Measurements from ENCODE around the gene NPB.

NPB gene

DNA sequence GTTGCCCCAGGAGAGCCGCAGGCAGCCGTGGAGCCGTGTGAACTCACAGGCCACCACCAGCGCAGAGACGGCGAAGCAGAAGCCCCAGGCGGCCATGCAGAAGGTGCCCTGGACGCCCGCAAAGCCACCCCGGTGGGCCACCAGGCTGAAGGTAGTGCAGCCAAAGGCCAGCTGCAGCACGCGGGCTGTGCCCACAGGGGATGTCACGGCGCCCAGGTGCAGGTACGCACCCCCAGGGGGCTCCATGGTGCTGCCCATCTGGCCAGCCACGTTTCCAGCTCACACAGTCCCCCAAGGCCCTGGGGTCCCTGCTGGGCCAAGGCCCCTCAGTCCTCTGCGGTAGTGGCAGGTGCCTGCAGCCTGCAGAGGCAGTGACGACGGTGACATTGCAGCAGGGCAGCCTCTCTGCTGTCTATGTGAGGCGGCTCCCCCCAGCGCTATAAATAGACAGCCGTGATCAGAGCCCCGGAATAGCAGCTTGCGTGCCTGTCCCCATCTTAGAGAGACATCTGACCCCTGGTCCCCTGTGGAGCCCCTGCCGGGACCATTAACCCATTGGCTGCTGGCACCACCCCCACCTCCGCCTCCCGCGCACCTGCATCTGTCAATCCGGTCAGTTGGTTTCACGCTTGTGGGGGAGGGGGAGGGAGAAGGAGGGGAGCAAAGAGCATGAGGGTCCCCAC lies 39.6 kb downstream of the NPB start:
- no peak for DNase-seq (ENCODE audit: low read depth)

DNA sequence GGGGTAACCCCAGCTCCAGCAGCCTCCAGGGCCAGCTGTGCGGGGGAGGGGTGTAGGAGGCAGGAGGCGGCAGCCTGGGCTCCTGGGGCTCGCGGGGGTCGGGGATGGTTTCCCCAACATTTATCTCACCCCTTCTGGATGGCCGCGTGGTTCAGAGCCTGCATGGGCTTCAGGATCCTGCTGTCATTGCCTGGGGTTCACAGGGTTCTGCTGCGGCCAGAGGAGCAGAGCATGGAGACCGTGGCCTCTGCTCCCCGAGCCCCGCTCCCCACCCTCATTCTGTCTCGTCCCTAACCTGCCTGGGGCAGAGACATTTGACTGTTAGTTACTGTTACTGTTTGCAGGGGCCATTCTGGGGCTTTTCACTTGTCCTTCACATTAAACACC lies 40.1 kb downstream of the NPB start:
- DNase-seq (ENCODE audit: low read depth) = no peak

- DNase-seq (ENCODE audit: low read depth) = no peak
Measured at GRCh38 chr17:81944858-81945257, 42.8 kb downstream of the NPB start.

DNA sequence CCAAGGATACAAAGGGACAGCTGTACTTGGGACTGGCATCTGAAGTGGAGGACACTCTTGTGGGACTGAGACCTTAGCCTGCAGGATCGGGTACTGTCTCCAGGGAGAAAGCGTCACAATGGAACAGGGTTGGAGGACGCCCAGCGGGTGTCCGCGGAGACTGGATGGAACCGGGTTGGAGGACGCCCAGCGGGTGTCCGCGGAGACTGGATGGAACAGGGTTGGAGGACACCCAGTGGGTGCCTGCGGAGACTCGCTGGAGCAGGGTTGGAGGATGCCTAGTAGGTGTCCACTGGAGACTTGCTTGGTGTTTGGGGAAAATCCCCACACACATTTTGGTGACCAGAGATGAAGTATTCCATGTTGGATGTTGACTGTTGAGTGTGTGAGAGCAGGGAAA lies 45.2 kb downstream of the NPB start, which contains the start of gene MYADML2:
MYADML2 (minus strand) TSS at position 45 of the 400 bp plus-strand sequence. CDS start 5,492 bp downstream, outside the sequence.
- no peak for DNase-seq (ENCODE audit: low read depth)

- no peak for DNase-seq (ENCODE audit: low read depth)
Measured at GRCh38 chr17:81948635-81949378, 46.8 kb downstream of the NPB start.

DNA sequence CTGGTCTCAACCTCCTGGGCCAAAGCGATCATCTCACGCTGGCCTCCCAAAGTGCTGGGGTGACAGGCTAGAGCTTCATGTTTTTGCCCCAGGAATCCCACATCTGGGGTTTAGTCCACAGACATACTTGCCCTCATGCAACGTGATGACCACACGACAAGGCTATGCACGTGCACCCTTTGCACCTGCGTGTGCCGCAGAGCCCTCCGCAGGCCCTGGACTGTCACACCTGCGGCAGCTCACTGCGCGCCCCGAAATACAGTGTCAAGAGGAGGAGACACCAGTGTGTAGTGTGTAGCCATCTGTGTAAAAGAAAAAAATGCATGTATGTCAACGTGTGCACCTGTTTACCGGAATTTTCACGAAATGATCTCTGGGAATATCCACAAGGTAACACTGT lies 48.5 kb downstream of the NPB start:
- no peak for DNase-seq (ENCODE audit: low read depth)

DNA sequence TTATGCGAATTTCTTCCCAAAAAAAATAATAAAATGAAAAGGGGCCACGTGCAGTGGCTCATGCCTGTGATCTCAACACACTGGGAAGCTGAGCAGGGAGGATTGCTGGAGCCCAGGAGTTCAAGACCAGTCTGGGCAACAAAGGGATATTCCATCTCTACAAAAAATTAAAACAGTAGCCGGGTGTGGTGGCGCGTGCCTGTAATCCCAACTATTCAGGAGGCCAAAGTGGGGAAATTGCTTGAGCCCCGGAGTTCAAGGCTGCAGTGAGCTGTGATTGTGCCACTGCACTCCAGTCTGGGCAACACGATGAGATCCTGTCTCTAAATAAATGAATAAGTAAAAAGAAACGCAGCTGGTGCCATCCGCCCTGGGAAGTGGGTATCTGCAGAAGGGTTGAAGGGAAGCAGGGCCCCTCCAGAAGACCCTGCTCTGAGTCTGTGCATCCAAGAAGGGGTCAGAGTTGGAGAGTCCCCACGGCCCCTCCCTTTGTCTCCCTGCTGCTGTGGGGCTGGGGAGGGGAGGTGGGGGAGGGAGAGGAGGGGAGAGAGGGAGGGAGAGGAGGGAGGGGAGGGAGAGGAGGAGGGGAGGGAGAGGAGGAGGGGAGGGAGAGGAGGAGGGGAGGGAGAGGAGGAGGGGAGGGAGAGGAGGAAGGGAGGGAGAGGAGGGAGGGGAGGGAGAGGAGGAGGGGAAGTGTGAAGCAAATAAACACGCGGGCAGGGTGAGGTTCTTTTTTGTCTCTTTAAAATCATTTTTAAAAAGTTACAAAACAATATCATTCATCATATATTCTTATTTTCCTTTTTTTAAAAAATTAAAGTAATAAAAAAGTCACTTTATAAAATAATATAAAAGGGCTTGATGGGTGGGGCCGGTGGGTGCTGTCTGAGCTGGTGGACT lies 50.0 kb downstream of the NPB start:
- no peak for DNase-seq (ENCODE audit: low read depth)
